AG04450 (cell line): ENCODE results near the gene PPP1R14C. TPM values are rescaled to one million over a fixed set of nuclear protein-coding genes. Genes with fewer than 3 reads are reported as not detected.

ENCODE experiments used
- CTCF ChIA-PET: fragments of 300-600, 350-600 bp; formaldehyde crosslinking; extraction: SDS; loops from one replicate; lab custom pipeline; 2022; ENCODE audit warnings: antibody characterized with exemption, inconsistent platforms; lab: Charles Lee
- POLR2A ChIA-PET: fragments of 350-600 bp; formaldehyde crosslinking; extraction: SDS; loops from one replicate; lab custom pipeline; 2021; ENCODE audit warnings: antibody characterized with exemption, inconsistent platforms; lab: Yijun Ruan, JAX
- DNase-seq: peaks from one replicate; pipeline ENCODE4 v3.0.0-alpha.2; 2011; ENCODE audit warnings: low read depth, low spot score
- H3K27ac ChIP-seq: one replicate; pipeline ENCODE4 v1.5.1; 2012; ENCODE audit warnings: low read depth, low read length, control low read depth
- H3K27me3 ChIP-seq: one replicate; pipeline ENCODE4 v1.6.0; 2012; ENCODE audit warnings: low read length; ENCODE audit not compliant: control insufficient read depth, insufficient read depth
- H3K4me3 ChIP-seq: 2 replicates; pipeline ENCODE4 v1.5.1; 2011; ENCODE audit warnings: mild to moderate bottlenecking, low read depth, low read length, control low read depth
- H3K9me3 ChIP-seq: 2 replicates; pipeline ENCODE4 v1.5.1; 2012; ENCODE audit warnings: low read length; ENCODE audit not compliant: control insufficient read depth, insufficient read depth
- polyA plus RNA-seq: library from polyadenylated mRNA; depleted of rRNA; stranded (reverse); fragments of >200 nt; gene quantifications from 2 replicates; pipeline ENCODE4 v1.2.3, GENCODE V29; 2011
- TF ChIP-seq, protein P1 (sequence below): IDR thresholded peaks from 2 replicates; pipeline ENCODE4 v1.5.1; 2011; ENCODE audit warnings: low read depth, low read length, control low read depth, inconsistent platforms

The PPP1R14C gene
- polyA plus RNA-seq, 1 experiment: not detected

DNA sequence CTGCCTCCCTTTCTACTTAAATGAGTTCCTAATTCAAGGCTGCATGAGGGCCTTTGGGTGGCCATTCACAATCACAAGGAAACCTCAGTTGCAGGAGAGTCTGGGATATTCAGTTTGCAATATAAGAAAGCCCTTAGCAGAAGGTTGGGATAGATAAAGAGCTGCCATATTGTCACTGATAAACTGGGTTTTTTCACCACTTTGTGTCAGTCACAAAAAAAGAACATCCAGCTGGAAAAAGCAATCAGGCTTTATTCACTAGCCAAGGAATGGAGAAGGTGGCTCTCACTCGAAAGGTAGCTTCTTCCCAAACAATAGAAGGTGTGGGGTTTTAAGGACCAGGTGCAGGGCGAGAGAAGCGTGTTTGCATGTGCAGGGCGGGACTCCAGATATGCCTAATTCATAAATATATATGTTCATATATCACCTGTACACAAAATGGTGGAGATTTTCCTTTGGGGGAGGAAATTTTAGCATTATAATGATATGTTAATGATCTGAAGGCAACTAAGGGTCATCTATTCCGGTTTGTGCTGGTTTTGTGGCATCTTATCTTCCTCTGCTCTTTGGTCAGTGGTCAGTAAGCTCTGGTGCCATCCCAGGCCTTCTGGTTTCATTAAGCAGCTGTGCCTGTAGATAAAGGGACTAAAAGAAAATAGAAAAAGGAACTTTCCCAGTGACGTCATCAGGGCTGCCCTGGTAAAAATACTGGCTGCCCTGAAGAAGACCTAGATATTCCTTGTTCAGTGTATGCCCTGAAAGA is 128.8 kb downstream of the PPP1R14C start:
- no peak for DNase-seq
- TF ChIP-seq, protein P1, sequence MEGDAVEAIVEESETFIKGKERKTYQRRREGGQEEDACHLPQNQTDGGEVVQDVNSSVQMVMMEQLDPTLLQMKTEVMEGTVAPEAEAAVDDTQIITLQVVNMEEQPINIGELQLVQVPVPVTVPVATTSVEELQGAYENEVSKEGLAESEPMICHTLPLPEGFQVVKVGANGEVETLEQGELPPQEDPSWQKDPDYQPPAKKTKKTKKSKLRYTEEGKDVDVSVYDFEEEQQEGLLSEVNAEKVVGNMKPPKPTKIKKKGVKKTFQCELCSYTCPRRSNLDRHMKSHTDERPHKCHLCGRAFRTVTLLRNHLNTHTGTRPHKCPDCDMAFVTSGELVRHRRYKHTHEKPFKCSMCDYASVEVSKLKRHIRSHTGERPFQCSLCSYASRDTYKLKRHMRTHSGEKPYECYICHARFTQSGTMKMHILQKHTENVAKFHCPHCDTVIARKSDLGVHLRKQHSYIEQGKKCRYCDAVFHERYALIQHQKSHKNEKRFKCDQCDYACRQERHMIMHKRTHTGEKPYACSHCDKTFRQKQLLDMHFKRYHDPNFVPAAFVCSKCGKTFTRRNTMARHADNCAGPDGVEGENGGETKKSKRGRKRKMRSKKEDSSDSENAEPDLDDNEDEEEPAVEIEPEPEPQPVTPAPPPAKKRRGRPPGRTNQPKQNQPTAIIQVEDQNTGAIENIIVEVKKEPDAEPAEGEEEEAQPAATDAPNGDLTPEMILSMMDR: no peak
- ChIA-PET CTCF (interaction anchor here (0.5 kb wide), 1 partner anchor 53 kb away, joined by 3 read pairs; no protein-coding TSS in a partner anchor), POLR2A (no interaction called here)
- Histone ChIP-seq H3K9me3 (no peaks in the 10 kb centered on the region), H3K27ac (no peak overlapping the region), H3K4me3 (no peak overlapping the region), H3K27me3 (peaks cover 3% of the 10 kb centered on the region)

DNA sequence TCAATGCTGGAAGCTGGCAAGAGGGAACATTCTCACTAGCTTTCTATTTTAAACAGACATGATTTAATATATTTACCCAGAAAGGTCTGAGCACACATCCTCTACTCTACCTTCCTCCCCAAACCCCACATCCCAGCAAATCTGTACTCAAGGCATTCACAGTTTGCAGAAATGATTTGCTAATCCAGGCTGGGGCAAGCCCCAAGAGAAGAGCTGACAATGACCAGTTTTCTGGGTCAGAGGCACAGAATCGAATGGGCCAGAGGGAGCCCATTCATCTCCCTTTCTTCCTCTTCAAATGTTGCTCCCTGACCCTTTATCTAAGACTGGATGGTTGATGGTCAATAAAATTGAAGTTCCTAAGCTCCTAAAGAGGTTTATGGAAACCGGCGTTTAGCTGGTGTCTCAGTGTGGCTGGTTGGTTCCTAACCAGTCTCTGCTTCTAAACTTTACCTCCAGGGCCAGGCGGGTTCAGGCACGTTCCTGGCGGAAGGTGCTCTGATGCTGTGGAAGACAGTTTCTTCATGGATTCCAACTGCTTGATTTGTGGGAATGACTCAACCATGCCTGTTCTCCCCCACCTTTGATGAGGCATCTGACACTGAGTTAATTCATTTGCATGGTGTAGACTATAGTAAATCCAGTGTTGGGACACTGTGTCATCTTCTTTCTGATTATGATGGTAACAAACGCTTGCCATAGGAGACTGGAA is 129.6 kb downstream of the PPP1R14C start:
- H3K27me3 ChIP-seq: peaks cover 3% of the 10 kb centered on the region
- H3K9me3 ChIP-seq: no peaks in the 10 kb centered on the region
- ChIA-PET POLR2A (no interaction called here), CTCF (interaction anchor here (0.5 kb wide), 1 partner anchor 53 kb away, joined by 3 read pairs; no protein-coding TSS in a partner anchor)
- H3K4me3 ChIP-seq: no peak overlapping the region
- TF ChIP-seq, protein P1: no peak
- H3K27ac ChIP-seq: no peak overlapping the region
- no peak for DNase-seq

DNA sequence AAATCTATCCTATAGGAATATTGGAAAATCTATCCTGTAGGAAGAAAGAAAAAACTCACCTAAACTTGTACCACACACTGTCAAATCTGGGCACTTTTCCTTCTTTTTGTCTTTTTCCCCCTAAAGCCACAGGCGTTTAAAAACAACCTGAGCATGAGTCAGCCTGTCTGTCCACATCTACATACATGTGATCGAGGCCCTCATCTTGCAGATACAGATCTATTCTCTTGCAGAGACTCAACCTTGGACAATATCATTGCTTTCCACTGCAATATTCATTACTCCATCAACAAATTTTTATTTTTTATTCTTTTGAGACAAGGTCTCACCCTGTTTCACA is 130.1 kb downstream of the PPP1R14C start:
- POLR2A ChIA-PET: no interaction called here
- TF ChIP-seq, protein P1: no peak
- DNase-seq: no peak
- Histone ChIP-seq H3K9me3 (no peaks in the 10 kb centered on the region), H3K27me3 (peaks cover 3% of the 10 kb centered on the region), H3K27ac (no peak overlapping the region), H3K4me3 (no peak overlapping the region)
- CTCF ChIA-PET: no interaction called here

DNA sequence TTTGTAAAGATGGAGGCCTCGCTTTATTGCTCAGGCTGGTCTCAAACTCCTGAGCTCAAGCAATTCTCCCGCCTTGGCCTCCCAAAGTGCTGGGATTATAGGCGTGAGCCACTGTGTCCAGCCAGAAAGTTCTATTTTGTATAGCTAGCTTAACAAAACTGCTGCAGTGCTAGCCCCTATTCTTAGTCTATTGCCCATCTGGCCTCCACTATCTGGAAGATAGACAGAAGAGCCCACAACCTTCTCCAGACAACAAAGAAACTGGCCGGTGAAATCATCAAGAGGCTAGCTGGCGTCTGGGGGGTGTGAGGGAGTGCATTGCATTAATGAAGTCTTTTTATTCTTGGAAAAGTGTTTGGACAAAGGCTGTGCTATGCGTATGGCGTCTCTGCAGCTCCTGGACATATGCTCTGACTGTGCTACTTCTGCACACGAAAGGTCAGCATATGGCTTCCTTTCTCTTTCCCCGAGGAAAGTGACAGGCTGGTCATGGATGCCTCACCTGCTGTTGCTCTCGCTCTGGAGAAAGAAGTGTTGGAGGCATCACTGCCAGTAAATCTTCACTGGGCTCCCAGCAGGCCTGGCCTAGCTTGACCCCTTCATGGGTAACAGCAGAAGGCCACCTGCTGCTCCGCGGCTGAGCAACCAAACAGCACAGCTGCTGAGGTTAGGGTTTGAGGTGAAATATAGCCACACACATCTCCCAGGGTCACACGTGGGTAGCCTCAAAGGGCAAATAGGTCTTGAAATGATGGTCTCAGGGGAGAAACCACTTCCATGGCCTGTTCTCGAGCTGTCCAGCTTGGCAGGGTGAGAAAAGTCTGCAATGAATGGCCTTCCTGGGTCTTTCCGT is 130.8 kb downstream of the PPP1R14C start:
- no peak for DNase-seq
- CTCF ChIA-PET: no interaction called here

More for the DNA sequence above, 130.8 kb downstream of the PPP1R14C start:
- Histone ChIP-seq H3K27me3 (peaks cover 5% of the 10 kb centered on the region), H3K9me3 (no peaks in the 10 kb centered on the region), H3K4me3 (no peak overlapping the region), H3K27ac (no peak overlapping the region)
- TF ChIP-seq, protein P1: no peak
- POLR2A ChIA-PET: no interaction called here
